Measurements from ENCODE around the gene XKR7.

XKR7 gene

GRCh38 chr20:31933698-31934097 is 34.3 kb upstream of the XKR7 start:
- H3K27ac ChIP-seq: no peak overlapping the region
- TF ChIP-seq ZFX (IDR thresholded peaks at IDR 0.05; ENCODE audit: borderline replicate concordance): no peak
- TF ChIP-seq, protein P1, sequence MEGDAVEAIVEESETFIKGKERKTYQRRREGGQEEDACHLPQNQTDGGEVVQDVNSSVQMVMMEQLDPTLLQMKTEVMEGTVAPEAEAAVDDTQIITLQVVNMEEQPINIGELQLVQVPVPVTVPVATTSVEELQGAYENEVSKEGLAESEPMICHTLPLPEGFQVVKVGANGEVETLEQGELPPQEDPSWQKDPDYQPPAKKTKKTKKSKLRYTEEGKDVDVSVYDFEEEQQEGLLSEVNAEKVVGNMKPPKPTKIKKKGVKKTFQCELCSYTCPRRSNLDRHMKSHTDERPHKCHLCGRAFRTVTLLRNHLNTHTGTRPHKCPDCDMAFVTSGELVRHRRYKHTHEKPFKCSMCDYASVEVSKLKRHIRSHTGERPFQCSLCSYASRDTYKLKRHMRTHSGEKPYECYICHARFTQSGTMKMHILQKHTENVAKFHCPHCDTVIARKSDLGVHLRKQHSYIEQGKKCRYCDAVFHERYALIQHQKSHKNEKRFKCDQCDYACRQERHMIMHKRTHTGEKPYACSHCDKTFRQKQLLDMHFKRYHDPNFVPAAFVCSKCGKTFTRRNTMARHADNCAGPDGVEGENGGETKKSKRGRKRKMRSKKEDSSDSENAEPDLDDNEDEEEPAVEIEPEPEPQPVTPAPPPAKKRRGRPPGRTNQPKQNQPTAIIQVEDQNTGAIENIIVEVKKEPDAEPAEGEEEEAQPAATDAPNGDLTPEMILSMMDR (IDR thresholded peaks at IDR 0.05): no peak

DNA sequence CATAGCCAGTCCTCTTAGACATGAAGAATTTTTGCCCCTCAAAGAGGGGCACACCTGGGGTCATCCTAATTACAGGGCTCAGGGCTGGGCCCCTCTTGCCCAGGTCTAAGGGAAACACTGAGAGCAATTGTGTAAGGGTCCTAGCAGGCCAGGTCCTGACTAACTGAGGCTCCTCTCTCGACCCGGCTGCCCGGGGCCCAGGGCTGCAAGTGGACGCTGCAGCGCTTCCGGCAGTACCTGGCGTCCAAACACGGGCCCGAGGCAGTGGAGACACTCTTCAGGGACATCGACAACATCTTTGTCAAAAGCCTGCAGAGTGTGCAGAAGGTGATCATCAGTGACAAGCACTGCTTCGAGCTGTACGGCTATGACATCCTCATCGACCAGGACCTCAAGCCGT is 33.5 kb upstream of the XKR7 start:
- H3K27ac ChIP-seq: no peak overlapping the region
- TF ChIP-seq ZFX (IDR thresholded peaks at IDR 0.05; ENCODE audit: borderline replicate concordance): no peak
- TF ChIP-seq, protein P1 (IDR thresholded peaks at IDR 0.05): no peak

DNA sequence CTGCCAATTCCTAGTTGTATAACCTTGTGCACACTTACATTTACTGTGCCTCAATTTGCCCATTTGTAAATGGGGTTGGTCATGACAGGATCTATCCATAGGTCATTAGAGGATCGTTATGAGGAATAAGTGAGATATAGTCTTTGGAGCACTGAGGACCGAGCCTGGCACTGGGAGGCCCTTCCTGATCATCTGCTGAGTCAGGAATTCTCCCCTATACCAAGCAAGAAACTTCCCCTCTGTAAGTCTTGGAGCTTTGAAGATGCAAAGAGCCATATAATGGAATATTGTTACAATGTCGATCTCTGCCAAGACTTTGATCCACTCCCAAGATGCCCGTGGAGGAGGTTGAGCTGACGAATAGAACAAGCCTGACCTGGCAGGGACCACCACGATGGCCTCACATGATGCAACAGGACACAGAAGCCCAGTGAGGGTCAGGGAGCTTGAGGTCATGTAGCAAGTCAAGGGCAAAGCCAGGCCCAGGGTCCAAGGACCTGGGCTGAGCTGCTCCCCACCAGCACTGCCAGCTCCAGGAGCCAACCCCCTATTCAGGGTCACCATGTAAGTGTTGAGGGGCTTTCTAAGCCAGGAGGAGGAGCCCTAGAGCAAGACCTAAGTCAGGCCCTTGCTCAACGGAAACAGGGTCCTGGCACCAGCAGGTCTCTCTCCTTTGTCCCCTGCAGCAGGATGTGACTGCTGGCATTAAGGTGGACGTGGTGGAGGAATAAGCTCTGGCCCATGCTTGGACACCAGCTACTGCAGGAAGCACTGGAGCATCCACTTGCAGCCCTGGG is 32.8 kb upstream of the XKR7 start:
- no peak overlapping the region for H3K27ac ChIP-seq

GRCh38 chr20:31936420-31936819 is 31.5 kb upstream of the XKR7 start:
- H3K27ac ChIP-seq: no peak overlapping the region
- no peak for TF ChIP-seq ZFX (IDR thresholded peaks at IDR 0.05; ENCODE audit: borderline replicate concordance)
- TF ChIP-seq, protein P1 (IDR thresholded peaks at IDR 0.05): no peak

More for the DNA sequence above, 32.8 kb upstream of the XKR7 start:
- no peak for TF ChIP-seq ZFX (IDR thresholded peaks at IDR 0.05; ENCODE audit: borderline replicate concordance)
- TF ChIP-seq, protein P1 (IDR thresholded peaks at IDR 0.05): no peak

DNA sequence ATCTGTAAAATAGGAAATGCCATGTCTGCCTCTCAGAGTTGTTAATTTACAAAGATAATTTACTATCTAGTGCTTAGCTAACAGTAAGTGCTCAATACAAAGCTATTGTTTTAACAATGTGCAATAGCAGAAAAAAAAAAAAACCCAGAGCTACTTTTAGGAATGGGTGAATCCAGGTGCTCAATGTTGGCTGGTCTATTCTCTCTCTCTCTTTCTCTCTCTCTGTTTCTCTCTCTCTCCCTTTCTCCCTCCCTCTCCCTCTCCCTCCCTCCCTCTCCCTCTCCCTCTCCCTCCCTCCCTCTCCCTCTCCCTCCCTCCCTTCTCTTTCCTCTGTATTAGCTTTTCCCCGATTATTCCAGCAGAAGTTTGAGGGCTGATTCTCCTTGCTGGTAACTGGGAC is 30.1 kb upstream of the XKR7 start:
- H3K27ac ChIP-seq: no peak overlapping the region
- no peak for TF ChIP-seq ZFX (IDR thresholded peaks at IDR 0.05; ENCODE audit: borderline replicate concordance)
- TF ChIP-seq, protein P1 (IDR thresholded peaks at IDR 0.05): no peak

DNA sequence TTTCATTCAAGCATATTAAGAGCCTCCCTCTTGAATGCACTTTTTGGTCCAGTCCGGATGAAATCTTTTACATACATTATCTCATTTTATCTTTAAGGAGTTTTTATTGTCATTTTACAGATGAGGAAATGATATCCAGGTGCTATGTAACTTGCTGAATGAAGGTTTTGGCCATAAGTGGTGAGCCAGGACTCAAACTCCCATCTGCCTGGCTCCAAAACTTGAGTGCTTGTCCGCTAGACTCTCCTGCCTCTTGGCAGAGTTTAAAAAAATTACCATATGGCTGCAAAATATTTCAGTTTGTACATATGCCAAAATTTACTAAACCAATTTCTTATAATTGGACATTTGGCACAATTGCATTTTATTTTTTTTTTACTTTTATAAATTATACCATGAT is 28.3 kb upstream of the XKR7 start:
- H3K27ac ChIP-seq: no peak overlapping the region
- TF ChIP-seq, protein P1 (IDR thresholded peaks at IDR 0.05): no peak
- TF ChIP-seq ZFX (IDR thresholded peaks at IDR 0.05; ENCODE audit: borderline replicate concordance): no peak

GRCh38 chr20:31943052-31943471 is 24.9 kb upstream of the XKR7 start:
- TF ChIP-seq, protein P1 (IDR thresholded peaks at IDR 0.05): no peak
- TF ChIP-seq ZFX (IDR thresholded peaks at IDR 0.05; ENCODE audit: borderline replicate concordance): no peak
- no peak overlapping the region for H3K27ac ChIP-seq
